H9 (cell line): ENCODE measurements around the gene SURF2. TPM values are rescaled to one million over a fixed set of nuclear protein-coding genes. Genes with fewer than 3 reads are reported as not detected.

Source experiments
- DNase-seq: peaks from one replicate; pipeline ENCODE4 v3.0.0-alpha.2; 2017
- H2AFZ ChIP-seq: one replicate; pipeline ENCODE4 v1.6.1; 2013; ENCODE audit warnings: mild to moderate bottlenecking, low read length, control low read depth, moderate library complexity
- H2AK5ac ChIP-seq: 2 replicates; pipeline ENCODE4 v1.6.1; 2013; ENCODE audit warnings: low read length, control low read depth, mixed read lengths; ENCODE audit not compliant: insufficient read length
- H2BK120ac ChIP-seq: one replicate; pipeline ENCODE4 v1.6.1; 2013; ENCODE audit warnings: low read depth, mild to moderate bottlenecking, low read length, control low read depth, inconsistent platforms; ENCODE audit not compliant: poor library complexity, severe bottlenecking
- H2BK12ac ChIP-seq: 2 replicates; pipeline ENCODE4 v1.6.1; 2013; ENCODE audit warnings: low read length, control low read depth, mixed read lengths, low read depth; ENCODE audit not compliant: insufficient read length
- H2BK15ac ChIP-seq: 2 replicates; pipeline ENCODE4 v1.6.1; 2013; ENCODE audit warnings: low read depth, low read length, control low read depth
- H2BK20ac ChIP-seq: one replicate; pipeline ENCODE4 v1.6.1; 2013; ENCODE audit warnings: low read depth, mild to moderate bottlenecking, low read length, control low read depth, inconsistent platforms; ENCODE audit not compliant: poor library complexity, severe bottlenecking
- H2BK5ac ChIP-seq: 2 replicates; pipeline ENCODE4 v1.6.1; 2013; ENCODE audit warnings: low read length, control low read depth, mixed read lengths; ENCODE audit not compliant: insufficient read length
- H3K14ac ChIP-seq: 2 replicates; pipeline ENCODE4 v1.6.1; 2013; ENCODE audit warnings: low read length, control low read depth; ENCODE audit not compliant: insufficient read depth
- H3K18ac ChIP-seq: 2 replicates; pipeline ENCODE4 v1.6.1; 2013; ENCODE audit warnings: low read depth, mild to moderate bottlenecking, mixed read lengths, low read length, control low read depth; ENCODE audit not compliant: insufficient read length
- H3K23ac ChIP-seq: 2 replicates; pipeline ENCODE4 v1.6.1; 2013; ENCODE audit warnings: low read length, control low read depth, mixed read lengths, low read depth; ENCODE audit not compliant: insufficient read length
- H3K23me2 ChIP-seq: 2 replicates; pipeline ENCODE4 v1.6.1; 2013; ENCODE audit warnings: low read depth, mild to moderate bottlenecking, mixed read lengths, low read length, control low read depth; ENCODE audit not compliant: insufficient read length, poor library complexity, severe bottlenecking
- H3K27ac ChIP-seq: 2 replicates; pipeline ENCODE4 v1.5.1; 2013; ENCODE audit warnings: low read length, control low read depth, mixed read lengths, low read depth; ENCODE audit not compliant: insufficient read length
- H3K27me3 ChIP-seq: 2 replicates; pipeline ENCODE4 v1.6.1; 2013; ENCODE audit warnings: low read length, control low read depth, inconsistent platforms; ENCODE audit not compliant: insufficient read depth
- H3K4ac ChIP-seq: 2 replicates; pipeline ENCODE4 v1.6.1; 2013; ENCODE audit warnings: low read depth, mild to moderate bottlenecking, control low read depth, inconsistent platforms, low read length, moderate library complexity
- H3K4me1 ChIP-seq: 2 replicates; pipeline ENCODE4 v1.6.1; 2013; ENCODE audit warnings: low read length, control low read depth, inconsistent platforms; ENCODE audit not compliant: insufficient read depth
- H3K4me2 ChIP-seq: 2 replicates; pipeline ENCODE4 v1.6.1; 2013; ENCODE audit warnings: low read length, control low read depth, mixed read lengths; ENCODE audit not compliant: insufficient read length, insufficient read depth
- H3K56ac ChIP-seq: 2 replicates; pipeline ENCODE4 v1.6.1; 2013; ENCODE audit warnings: low read depth, mild to moderate bottlenecking, mixed read lengths, low read length, control low read depth; ENCODE audit not compliant: insufficient read length
- H3K79me1 ChIP-seq: 2 replicates; pipeline ENCODE4 v1.6.1; 2013; ENCODE audit warnings: low read depth, mild to moderate bottlenecking, moderate library complexity, low read length, control low read depth, inconsistent platforms; ENCODE audit not compliant: insufficient read depth, poor library complexity, severe bottlenecking
- H3K79me2 ChIP-seq: 2 replicates; pipeline ENCODE4 v1.6.1; 2013; ENCODE audit warnings: low read length, control low read depth, inconsistent platforms; ENCODE audit not compliant: insufficient read depth
- H3K9ac ChIP-seq: 2 replicates; pipeline ENCODE4 v1.6.1; 2013; ENCODE audit warnings: low read length, control low read depth, mixed read lengths; ENCODE audit not compliant: insufficient read length; ENCODE audit errors: extremely low read depth
- H3K9me3 ChIP-seq: one replicate; pipeline ENCODE4 v1.6.1; 2013; ENCODE audit warnings: low read depth, low read length, inconsistent platforms; ENCODE audit not compliant: control insufficient read depth
- H3T11ph ChIP-seq: one replicate; pipeline ENCODE4 v1.6.1; 2013; ENCODE audit warnings: mild to moderate bottlenecking, low read length, control low read depth, inconsistent platforms
- H4K20me1 ChIP-seq: one replicate; pipeline ENCODE4 v1.6.1; 2013; ENCODE audit not compliant: control insufficient read depth, insufficient read length, insufficient read depth
- H4K5ac ChIP-seq: 2 replicates; pipeline ENCODE4 v1.6.1; 2013; ENCODE audit warnings: low read depth, mild to moderate bottlenecking, mixed read lengths, low read length, control low read depth; ENCODE audit not compliant: insufficient read length
- H4K8ac ChIP-seq: replicated peaks from 2 replicates; pipeline ENCODE4 v1.6.1; 2013; ENCODE audit warnings: low read length, control low read depth, mixed read lengths, low read depth; ENCODE audit not compliant: insufficient read length
- H4K91ac ChIP-seq: 2 replicates; pipeline ENCODE4 v1.6.1; 2013; ENCODE audit warnings: low read depth, mild to moderate bottlenecking, moderate library complexity, mixed read lengths, low read length, control low read depth; ENCODE audit not compliant: insufficient read length
- H3K27ac Mint-ChIP-seq, 3 experiments: 2 replicates in 2 of 3; 3 replicates in 1 of 3; pipeline ENCODE4 v1.8.0; 2020 to 2021; ENCODE audit warnings: mixed read lengths in 3 of 3, mild to moderate bottlenecking in 1 of 3, moderate library complexity in 1 of 3
- H3K27me3 Mint-ChIP-seq: 2 replicates; pipeline ENCODE4 v1.8.0; 2021; ENCODE audit warnings: low read depth, mild to moderate bottlenecking, moderate library complexity, mixed read lengths
- H3K36me3 Mint-ChIP-seq, 3 experiments: 2 replicates in 2 of 3; 3 replicates in 1 of 3; pipeline ENCODE4 v1.8.0; 2020 to 2021; ENCODE audit warnings: low read depth in 3 of 3, mixed read lengths in 3 of 3; ENCODE audit not compliant: insufficient read depth in 1 of 3
- H3K4me1 Mint-ChIP-seq, 2 experiments: 2 replicates each; pipeline ENCODE4 v1.8.0; 2020; ENCODE audit warnings: mixed read lengths in 2 of 2
- H3K4me3 Mint-ChIP-seq, 2 experiments: 2 replicates in 1 of 2; 3 replicates in 1 of 2; pipeline ENCODE4 v1.8.0; 2020 to 2021; ENCODE audit warnings: mild to moderate bottlenecking in 2 of 2, mixed read lengths in 2 of 2, moderate library complexity in 1 of 2
- H3K9me3 Mint-ChIP-seq, 2 experiments: 2 replicates in 1 of 2; 3 replicates in 1 of 2; pipeline ENCODE4 v1.8.0; 2020; ENCODE audit warnings: mild to moderate bottlenecking in 2 of 2, mixed read lengths in 2 of 2, moderate library complexity in 1 of 2
- CTCF ChIP-seq: fragments of 200-600 bp; sonication (generic); conservative IDR thresholded peaks from 3 replicates; pipeline ENCODE4 v1.8.0; 2021; ENCODE audit warnings: antibody characterized with exemption, mild to moderate bottlenecking
- WGBS: extraction: QIAGEN DNeasy Blood & Tissue Kit; methylation state at CpG from one replicate; pipeline ENCODE4 v1.1.7; 2013; ENCODE audit warnings: missing lambda C conversion rate, low lambda C conversion rate, mixed read lengths; ENCODE audit not compliant: insufficient read length; ENCODE audit errors: extremely low coverage; 5-methylcytosine and 5-hydroxymethylcytosine counted together
- total RNA-seq: library from RNA; stranded (reverse); gene quantifications from 2 replicates; pipeline ENCODE4 v1.2.1, GENCODE V29; 2021

The SURF2 gene
- total RNA-seq, 1 experiment from 2014 or later: 44.4 TPM

- Histone ChIP-seq H3K23ac (no peak overlapping the region), H4K91ac (no peak overlapping the region), H3K27ac (no peak overlapping the region), H3K9me3 (no peaks in the 10 kb centered on the region), H3K27me3 (no peaks in the 10 kb centered on the region), H3K79me2 (peaks cover 32% of the 10 kb centered on the region; the same call in 1 of the 2 replicates), H3K4me2 (no peak overlapping the region), H3K4ac (no peak overlapping the region), H3K9ac (no peak overlapping the region), H2BK120ac (no peak overlapping the region), H3K18ac (no peak overlapping the region), H2BK12ac (no peak overlapping the region), H3K23me2 (no peaks in the 10 kb centered on the region), H4K5ac (no peak overlapping the region), H3K14ac (no peak overlapping the region), H3K56ac (no peak overlapping the region), H3T11ph (no peak overlapping the region), H2AK5ac (no peak overlapping the region), H4K20me1 (no peaks in the 10 kb centered on the region), H3K4me1 (no peaks in the 10 kb centered on the region), H2BK15ac (no peak overlapping the region), H3K79me1 (peaks cover 18% of the 10 kb centered on the region), H4K8ac (no peak overlapping the region), H2AFZ (no peak overlapping the region), H2BK5ac (no peak overlapping the region), H2BK20ac (no peak overlapping the region)
- no peaks in the 10 kb centered on the region for H3K4me1 Mint-ChIP-seq
- H3K27ac Mint-ChIP-seq: no peak overlapping the region
- H3K9me3 Mint-ChIP-seq: no peaks in the 10 kb centered on the region
- WGBS: no CpG with 5 or more reads among the region's 11 CpGs
- no peak overlapping the region for H3K4me3 Mint-ChIP-seq
- peaks cover 36 to 90% (median 78%) of the 10 kb centered on the region in 3 experiments; a peak in 6 of 7 replicates for H3K36me3 Mint-ChIP-seq
- H3K27me3 Mint-ChIP-seq: no peaks in the 10 kb centered on the region; the same call in 1 of the 2 replicates
- DNase-seq: no peak
- TF ChIP-seq CTCF: no peak
Measured at GRCh38 chr9:133366435-133366834, 10.1 kb downstream of the SURF2 start.
